Measurements from ENCODE around the gene TXNDC12.
A peak's percentile ranks its signal among the peaks of the same experiment; 100 is the strongest.

DNA sequence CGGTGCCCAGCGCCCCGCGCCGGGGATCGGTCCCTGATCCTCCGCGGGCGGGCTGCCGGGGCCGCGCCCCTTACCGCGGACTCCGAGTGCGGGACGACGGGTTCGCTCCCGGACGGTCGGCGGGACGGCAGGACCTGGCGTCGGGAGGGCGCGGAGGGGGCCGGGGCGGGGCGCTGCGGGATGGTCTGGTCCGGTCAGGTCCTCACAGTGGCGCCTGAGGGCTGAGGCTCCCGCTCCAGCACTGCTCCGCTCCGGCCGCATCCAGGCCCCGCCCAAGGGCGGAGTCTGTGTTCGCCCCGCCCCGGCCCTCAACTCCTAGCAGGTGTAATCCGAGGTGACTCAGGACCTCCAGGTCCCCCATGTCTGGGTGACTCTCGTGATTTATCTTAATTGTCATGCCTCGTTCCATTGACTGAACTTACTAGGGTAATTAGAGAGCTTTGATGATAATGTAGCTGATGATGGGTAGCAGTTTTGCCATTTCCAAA, 64.5 kb downstream of the TXNDC12 start, which contains the start of gene RAB3B:
- TF ChIP-seq EP300 (IDR thresholded peaks at IDR 0.05; ENCODE audit: low read length), result no peak
- TF ChIP-seq EZH2 (IDR thresholded peaks at IDR 0.05; ENCODE audit: borderline replicate concordance, low read depth, low read length), result no peak
- TF ChIP-seq, protein P1, sequence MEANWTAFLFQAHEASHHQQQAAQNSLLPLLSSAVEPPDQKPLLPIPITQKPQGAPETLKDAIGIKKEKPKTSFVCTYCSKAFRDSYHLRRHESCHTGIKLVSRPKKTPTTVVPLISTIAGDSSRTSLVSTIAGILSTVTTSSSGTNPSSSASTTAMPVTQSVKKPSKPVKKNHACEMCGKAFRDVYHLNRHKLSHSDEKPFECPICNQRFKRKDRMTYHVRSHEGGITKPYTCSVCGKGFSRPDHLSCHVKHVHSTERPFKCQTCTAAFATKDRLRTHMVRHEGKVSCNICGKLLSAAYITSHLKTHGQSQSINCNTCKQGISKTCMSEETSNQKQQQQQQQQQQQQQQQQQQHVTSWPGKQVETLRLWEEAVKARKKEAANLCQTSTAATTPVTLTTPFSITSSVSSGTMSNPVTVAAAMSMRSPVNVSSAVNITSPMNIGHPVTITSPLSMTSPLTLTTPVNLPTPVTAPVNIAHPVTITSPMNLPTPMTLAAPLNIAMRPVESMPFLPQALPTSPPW (CRISPR knock-in tag; IDR thresholded peaks at IDR 0.05), result peak; percentile 12; the same call in 1 of the 2 replicates
- TF ChIP-seq BHLHE40 (IDR thresholded peaks at IDR 0.05; ENCODE audit: low read length), result no peak
- TF ChIP-seq, protein P2, sequence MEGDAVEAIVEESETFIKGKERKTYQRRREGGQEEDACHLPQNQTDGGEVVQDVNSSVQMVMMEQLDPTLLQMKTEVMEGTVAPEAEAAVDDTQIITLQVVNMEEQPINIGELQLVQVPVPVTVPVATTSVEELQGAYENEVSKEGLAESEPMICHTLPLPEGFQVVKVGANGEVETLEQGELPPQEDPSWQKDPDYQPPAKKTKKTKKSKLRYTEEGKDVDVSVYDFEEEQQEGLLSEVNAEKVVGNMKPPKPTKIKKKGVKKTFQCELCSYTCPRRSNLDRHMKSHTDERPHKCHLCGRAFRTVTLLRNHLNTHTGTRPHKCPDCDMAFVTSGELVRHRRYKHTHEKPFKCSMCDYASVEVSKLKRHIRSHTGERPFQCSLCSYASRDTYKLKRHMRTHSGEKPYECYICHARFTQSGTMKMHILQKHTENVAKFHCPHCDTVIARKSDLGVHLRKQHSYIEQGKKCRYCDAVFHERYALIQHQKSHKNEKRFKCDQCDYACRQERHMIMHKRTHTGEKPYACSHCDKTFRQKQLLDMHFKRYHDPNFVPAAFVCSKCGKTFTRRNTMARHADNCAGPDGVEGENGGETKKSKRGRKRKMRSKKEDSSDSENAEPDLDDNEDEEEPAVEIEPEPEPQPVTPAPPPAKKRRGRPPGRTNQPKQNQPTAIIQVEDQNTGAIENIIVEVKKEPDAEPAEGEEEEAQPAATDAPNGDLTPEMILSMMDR (IDR thresholded peaks at IDR 0.05 in 2 of 3, conservative IDR thresholded peaks at IDR 0.05 in 1 of 3; ENCODE audit: insufficient read depth in 2 of 3, low read depth in 1 of 3, low read length in 3 of 3), result 0 out of 6 replicates have a peak, but pooled peaks of 1 of the 3 experiments have one; percentile 9
- TF ChIP-seq POLR2AphosphoS5 (IDR thresholded peaks at IDR 0.05; ENCODE audit: control insufficient read depth, insufficient read depth, low read depth, low read length), result no peak
- TF ChIP-seq GTF2F1 (IDR thresholded peaks at IDR 0.05; ENCODE audit: low read depth, low read length), result no peak
- TF ChIP-seq, protein P3, sequence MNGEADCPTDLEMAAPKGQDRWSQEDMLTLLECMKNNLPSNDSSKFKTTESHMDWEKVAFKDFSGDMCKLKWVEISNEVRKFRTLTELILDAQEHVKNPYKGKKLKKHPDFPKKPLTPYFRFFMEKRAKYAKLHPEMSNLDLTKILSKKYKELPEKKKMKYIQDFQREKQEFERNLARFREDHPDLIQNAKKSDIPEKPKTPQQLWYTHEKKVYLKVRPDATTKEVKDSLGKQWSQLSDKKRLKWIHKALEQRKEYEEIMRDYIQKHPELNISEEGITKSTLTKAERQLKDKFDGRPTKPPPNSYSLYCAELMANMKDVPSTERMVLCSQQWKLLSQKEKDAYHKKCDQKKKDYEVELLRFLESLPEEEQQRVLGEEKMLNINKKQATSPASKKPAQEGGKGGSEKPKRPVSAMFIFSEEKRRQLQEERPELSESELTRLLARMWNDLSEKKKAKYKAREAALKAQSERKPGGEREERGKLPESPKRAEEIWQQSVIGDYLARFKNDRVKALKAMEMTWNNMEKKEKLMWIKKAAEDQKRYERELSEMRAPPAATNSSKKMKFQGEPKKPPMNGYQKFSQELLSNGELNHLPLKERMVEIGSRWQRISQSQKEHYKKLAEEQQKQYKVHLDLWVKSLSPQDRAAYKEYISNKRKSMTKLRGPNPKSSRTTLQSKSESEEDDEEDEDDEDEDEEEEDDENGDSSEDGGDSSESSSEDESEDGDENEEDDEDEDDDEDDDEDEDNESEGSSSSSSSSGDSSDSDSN (IDR thresholded peaks at IDR 0.05; ENCODE audit: borderline replicate concordance in 1 of 2, low read depth in 2 of 2, low read length in 2 of 2), result peak in 1 of 2 experiments; percentile 45; a peak in 1 of 4 replicates
- no peak for TF ChIP-seq HDAC2 (IDR thresholded peaks at IDR 0.05)
- TF ChIP-seq, protein P4, sequence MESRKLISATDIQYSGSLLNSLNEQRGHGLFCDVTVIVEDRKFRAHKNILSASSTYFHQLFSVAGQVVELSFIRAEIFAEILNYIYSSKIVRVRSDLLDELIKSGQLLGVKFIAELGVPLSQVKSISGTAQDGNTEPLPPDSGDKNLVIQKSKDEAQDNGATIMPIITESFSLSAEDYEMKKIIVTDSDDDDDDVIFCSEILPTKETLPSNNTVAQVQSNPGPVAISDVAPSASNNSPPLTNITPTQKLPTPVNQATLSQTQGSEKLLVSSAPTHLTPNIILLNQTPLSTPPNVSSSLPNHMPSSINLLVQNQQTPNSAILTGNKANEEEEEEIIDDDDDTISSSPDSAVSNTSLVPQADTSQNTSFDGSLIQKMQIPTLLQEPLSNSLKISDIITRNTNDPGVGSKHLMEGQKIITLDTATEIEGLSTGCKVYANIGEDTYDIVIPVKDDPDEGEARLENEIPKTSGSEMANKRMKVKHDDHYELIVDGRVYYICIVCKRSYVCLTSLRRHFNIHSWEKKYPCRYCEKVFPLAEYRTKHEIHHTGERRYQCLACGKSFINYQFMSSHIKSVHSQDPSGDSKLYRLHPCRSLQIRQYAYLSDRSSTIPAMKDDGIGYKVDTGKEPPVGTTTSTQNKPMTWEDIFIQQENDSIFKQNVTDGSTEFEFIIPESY (CRISPR knock-in tag; IDR thresholded peaks at IDR 0.05), result no peak
- TF ChIP-seq, protein P5, sequence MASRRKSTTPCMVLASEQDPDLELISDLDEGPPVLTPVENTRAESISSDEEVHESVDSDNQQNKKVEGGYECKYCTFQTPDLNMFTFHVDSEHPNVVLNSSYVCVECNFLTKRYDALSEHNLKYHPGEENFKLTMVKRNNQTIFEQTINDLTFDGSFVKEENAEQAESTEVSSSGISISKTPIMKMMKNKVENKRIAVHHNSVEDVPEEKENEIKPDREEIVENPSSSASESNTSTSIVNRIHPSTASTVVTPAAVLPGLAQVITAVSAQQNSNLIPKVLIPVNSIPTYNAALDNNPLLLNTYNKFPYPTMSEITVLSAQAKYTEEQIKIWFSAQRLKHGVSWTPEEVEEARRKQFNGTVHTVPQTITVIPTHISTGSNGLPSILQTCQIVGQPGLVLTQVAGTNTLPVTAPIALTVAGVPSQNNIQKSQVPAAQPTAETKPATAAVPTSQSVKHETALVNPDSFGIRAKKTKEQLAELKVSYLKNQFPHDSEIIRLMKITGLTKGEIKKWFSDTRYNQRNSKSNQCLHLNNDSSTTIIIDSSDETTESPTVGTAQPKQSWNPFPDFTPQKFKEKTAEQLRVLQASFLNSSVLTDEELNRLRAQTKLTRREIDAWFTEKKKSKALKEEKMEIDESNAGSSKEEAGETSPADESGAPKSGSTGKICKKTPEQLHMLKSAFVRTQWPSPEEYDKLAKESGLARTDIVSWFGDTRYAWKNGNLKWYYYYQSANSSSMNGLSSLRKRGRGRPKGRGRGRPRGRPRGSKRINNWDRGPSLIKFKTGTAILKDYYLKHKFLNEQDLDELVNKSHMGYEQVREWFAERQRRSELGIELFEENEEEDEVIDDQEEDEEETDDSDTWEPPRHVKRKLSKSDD (conservative IDR thresholded peaks at IDR 0.05; ENCODE audit: low read length), result no peak
